HG03439 (cell line): ENCODE results near the gene GPR158.

Source experiments
- ATAC-seq: cut with Tn5 transposase; IDR thresholded peaks from one replicate; pipeline ENCODE4 v1.9.1; 2021; ENCODE audit warnings: mild to moderate bottlenecking, moderate library complexity; ENCODE audit not compliant: unreplicated experiment

GPR158 gene

DNA sequence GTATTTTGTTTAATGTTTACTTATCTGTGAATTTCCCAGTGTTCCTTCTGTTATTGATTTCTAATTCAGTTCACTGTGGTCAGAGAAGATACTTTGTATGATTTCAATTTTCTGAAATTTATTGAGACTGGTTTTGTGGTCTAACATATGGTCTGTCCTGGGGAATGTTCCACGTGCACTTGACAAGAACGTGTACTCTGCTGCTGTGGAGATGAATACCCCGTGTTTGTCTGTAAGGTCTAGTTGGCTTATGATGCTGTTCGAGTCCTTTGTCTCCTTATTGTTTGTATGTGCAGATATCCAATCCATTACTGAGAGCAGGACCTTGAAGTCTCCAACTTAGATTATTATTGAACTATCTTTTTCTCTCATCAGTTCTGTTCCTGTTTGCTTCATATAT is 387.7 kb downstream of the GPR158 start:
- ATAC-seq: no peak

DNA sequence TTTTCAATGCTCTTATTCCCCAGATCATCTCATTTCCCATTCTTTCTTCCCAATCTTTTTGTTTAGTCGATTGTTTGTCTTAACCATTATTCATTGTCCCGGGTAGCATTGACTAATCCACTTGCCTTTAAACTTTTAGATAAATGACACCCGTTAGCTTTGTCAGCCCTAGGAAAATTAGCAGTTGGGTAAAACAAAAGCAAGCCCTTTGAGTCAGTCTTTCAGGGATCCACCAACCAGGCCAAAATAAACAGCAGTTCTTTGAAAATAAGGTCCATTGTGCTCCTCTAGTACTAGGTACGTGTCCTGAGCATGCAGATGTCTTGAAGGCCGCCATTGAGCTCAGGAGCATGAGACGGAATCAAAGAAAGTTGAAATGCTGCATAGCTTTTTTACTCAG is 389.6 kb downstream of the GPR158 start:
- no peak for ATAC-seq

DNA sequence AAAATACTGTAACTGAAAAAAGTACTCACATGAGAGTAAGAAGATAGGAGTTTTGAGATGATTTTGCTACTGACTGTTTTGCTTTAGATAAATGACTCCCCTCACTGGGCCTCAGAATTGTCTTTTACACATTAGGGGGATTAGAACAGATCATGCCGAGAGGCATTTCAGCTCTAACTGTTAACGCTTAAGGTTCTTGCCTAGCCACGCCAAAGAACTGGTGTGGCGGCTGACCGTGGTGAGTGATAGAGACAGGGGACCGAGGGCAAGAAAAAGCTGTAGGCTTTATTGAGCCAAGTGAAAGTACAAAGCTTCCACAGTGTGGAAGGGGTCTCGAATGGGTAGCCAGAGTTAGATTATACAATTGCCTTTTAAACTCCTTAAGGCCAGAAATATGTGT is 390.8 kb downstream of the GPR158 start:
- no peak for ATAC-seq

DNA sequence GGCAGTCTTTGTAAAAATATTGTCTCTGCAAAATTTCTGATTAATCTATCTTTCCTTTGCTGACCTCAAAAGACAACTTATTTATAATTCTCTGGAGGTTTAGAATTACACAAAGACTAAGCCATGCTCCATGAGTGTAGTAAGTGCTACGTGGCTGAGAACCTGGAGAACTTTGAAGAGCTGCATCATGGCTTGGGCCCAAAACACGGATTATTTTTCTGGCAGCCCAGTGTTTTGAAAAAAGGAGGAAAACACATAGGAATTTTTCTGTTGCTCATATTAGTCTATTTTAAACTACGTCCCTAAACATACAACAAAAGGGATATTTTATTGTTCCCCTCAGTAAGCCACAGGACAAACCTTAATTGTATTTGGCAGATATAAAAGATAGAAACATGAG is 398.5 kb downstream of the GPR158 start:
- ATAC-seq: no peak

DNA sequence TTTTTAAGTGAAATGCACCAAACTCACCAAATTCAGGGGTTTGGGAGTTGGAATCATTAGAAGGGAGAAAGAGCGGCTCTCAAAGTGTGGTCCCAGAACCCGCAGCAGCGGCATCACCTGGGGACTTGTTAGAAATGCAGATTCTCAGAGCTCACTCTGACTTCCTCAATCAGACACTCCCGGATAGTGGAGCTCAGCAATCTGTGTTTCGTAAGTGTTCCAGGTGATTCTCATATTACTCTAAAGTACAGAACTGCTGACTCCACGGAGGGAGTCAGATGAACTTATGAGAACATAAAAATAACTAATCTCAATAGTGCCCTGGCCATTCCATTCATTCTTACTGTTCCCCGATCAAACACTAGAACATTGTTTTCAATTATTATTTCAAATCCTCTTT is 400.5 kb downstream of the GPR158 start:
- ATAC-seq: no peak

DNA sequence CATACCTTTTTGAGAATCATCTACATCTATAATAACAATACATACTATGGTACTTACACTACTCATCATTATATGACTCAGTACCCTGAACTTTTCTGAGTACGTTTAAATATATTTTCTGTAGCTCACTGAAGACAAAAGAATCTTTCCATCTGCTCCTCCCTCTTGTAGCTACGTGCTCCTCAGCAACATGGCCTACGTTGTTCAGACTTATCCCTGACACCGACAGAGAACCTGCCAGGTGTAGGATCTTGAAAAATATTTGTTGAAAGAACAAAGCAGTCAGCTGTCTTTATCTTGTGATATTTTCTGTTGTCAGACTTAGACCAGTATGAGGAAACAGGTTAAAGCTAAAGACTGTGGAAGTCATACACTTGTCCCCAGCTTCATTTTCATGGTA is 403.3 kb downstream of the GPR158 start:
- no peak for ATAC-seq

DNA sequence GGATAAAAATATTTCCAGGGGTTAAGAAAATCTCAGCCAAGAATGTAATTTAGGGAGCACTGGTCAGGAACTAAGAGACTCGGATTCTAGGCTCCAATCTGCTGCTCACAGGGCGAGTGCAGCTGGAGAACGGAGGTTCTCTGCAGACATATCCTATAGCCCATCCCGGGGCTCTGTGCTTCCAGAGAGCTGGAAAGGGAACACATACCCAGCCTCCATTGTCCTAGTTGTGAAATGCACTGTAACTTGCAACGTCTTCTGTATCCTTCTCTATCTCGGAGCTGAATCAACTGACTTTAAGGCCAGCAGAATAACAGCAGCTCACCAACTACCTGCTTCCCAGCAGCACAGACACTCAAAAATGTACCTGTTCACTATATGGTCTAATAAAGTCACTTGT is 408.2 kb downstream of the GPR158 start:
- no peak for ATAC-seq

DNA sequence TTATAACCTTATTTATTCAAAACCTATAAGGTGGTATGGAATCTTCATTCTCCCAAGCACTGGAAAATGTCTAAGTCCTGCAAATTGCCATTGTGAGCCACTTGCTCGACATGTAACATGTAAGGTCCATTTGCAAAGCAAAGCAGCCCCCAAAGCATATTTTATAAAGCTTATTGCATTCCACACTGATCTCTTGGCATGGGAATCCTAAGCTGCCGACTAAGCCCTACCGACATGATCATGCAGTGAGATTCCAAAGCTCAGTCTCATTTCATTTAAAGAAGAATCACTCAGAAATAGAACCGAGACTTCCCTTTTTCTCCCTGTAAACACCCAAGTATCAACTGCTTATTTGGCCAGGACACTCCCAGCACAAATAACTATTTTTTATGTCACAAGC is 425.9 kb downstream of the GPR158 start:
- no peak for ATAC-seq

DNA sequence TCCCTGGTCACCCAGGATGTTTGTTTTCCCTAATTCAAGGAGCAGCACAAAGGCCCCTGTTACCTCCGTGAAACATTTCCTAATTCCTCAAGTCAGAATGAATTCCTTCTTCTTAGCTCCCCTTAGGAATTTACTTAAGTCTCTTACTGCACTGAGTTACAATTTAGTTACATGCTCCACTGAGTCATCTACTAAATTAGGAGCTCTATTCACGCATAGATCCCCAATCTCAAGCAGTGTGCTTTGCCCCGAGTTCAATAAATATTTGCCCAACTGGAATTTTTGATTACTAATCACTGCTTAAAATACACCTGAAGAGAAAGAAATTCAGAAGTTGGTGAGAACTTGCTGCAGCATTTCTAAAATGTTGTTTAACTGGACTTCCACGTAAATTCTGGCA is 429.8 kb downstream of the GPR158 start:
- ATAC-seq: no peak

DNA sequence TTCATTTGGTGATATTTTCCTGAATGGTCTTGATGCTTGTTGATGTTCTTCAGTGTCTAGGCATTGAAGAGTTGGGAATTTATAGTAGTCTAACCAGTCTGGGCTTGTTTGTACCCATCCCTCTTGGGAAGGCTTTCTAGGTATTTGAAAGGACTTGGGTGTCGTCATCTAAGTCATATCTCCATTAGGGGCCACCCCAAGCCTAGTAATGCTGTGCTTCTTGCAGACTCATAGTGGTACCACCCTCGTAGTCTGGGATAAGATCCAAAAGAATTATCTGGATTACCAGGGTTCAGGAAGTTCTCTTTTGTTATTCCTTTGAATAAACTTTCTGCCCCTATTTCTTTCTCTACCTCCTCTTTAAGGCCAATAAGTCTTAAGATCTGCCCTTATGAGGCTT is 439.9 kb downstream of the GPR158 start:
- ATAC-seq: no peak

DNA sequence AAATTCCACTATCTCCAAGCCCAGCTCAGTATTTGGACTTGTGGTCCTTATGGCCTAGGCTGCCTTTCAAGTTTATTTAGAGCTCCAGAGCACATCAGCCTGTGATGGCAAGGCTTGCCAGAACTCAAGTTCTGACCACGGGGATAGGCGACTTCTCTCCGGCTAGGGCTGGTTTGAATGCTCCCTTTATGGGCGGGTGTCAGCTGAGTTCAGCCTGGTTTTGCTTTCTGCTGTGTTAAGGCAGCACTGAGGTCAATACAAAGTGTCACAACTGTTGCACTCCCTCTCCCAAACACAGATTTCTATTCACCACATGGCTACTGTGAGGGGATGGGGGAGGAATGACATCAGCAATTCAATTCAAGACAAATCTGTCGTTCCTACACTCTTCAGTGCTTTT is 441.1 kb downstream of the GPR158 start:
- no peak for ATAC-seq

DNA sequence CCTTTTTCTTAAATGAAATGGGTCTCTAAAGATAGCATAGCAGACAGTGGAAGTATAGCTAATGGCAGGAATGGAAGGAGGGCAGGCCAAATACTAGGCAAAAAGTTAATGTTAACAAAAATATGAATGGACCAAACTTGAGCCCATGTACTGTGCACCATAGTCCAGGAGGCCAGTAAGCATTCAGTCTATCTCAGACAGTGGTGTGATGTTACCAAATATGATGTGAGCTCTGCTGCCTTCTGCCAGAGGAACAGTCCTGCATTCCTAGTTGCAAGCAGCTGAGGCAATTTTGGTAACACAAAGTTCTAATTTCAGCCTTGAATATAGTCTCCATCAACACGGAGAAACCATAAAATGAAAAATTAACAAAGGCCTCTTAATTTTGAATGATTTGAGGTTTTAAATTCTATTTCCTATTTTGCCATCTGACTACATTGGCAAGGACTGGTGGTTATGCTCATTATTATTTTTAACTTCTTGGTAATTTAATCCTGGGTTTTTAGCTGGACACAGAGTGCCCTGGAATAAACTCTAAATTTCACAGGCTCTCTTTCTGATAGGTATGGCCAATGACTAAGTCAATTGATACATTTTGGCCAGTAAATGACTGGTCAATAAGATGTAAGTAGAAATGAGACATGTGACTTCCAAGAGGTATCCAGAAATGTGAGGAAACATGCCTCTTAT is 442.2 kb downstream of the GPR158 start:
- ATAC-seq: no peak

DNA sequence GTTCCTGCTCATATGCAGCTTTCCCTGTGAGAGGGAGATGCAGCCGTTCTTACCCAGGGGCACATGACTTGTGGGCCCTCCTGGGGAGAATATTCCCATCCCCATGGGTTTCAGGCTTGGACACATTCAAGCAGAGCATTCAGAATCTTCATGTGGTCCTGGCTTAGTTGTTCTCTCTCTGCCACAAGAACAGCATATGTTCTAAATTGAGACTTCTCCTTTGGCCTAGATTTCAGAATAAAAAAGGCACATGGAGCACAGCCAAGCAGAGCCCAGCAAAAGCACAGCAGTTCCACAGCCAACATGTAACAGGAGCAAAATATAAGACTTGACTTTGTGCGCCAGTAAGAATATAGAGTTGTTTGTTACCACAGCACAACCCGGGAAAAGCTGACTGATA is 452.8 kb downstream of the GPR158 start:
- ATAC-seq: no peak

DNA sequence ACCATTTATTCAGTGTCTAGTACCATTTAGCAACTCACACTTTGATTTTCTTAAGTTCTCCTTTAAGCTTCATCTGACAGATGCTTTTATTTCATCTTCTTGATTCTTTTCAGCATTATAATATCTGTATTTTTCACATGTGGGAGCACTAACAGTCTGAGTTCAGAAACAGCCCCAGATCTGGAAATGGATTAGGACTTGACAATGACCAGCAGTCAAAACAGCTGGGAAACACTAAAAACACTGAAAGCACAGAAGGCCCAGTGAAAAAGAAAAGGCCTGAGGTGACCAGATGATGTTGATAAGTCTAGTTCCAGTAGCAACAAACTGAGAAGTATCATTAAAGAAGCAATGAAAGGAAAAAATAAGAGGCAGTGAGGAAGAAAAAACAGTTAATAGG is 454.5 kb downstream of the GPR158 start:
- ATAC-seq: no peak

DNA sequence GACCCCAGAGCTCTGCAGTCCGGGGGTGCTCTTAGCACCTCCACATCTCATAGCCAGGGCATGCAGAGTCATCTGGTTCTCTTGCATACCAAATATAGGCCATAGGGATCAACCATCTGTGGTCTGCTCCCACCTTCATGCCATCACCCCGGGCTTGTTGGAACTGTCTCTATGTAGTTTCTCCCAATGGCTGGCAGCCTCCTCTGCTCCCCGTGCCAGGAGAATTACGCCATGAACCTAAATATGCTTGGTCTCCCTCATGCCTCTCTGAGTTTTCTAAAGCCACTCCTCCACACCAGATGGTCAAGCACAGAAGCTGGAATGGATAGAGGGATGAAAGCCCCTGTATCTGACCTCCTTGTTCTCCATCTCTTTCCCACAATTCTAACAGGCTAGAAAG is 456.7 kb downstream of the GPR158 start:
- ATAC-seq: no peak

DNA sequence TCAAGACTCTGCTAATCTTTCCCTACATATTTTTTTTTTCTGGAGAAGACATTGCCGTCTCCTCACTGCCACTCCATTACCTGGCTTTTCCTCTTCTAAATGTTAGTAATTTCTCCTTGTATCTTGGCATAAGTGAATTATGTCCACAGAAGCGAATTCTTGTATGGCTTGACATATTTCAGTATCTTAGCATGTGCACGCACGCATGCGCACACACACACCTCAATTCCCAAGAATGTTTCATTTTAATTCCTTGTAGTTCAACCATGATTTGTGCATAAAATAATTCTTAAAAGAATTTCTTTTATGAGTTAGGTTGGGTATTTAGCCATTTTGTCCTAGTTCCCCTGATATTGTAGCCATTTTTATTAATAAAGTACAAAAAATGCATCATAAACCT is 458.0 kb downstream of the GPR158 start:
- ATAC-seq: no peak

DNA sequence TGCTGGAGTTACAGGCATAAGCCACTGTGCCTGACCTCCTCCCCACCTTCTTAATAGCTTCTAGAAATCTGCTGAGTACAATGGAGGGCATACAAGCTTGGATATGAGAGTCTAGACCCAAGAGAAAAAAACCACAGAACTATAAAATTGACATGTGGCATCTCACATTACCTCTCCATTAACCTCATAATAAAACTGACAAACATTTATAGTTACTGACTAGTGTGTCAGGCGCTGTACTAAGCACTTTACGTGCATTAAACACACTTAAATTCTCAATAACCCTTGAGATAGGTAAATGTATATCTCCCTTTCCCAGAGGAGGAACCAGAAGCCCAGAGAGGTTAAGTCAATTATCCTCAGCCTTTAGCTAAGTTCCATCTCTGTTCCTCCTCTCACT is 458.7 kb downstream of the GPR158 start:
- ATAC-seq: no peak

DNA sequence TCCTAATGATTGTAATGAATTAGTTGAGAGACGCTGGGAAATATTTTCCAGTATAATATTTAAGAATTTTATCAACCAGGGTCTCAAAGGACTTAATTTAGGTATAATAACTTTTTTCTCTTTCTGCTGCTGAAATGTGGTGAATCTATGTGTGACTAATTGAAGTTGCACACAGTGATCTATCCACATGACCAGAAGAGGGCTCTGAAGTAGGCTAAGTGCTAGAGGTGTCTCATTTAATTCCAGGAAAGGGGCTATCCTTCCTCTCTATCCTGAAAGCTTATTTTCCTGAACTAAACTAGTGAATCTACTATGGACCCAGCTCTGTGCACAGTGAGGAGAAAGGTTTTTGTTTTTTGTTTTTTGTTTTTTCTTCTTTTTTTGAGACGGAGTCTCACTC is 464.8 kb downstream of the GPR158 start:
- no peak for ATAC-seq

DNA sequence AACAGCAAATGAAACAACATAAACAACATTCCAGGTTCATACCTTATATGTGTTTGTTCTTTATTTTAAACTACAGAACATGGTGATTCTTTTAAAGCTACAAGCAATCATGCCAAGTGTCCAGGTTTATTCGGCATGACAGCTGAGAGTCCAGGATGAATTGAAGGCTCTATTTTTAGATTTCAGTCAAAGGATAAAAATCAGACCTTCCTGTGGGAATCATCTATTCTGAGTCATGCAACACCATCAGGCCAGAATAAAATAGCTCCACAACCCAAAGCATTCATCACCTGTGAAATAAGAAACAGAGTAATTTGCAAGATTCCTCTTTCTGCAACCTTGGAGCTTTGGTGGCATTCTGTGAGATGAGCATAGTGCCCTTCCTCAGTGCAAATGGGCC is 466.8 kb downstream of the GPR158 start:
- ATAC-seq: no peak

DNA sequence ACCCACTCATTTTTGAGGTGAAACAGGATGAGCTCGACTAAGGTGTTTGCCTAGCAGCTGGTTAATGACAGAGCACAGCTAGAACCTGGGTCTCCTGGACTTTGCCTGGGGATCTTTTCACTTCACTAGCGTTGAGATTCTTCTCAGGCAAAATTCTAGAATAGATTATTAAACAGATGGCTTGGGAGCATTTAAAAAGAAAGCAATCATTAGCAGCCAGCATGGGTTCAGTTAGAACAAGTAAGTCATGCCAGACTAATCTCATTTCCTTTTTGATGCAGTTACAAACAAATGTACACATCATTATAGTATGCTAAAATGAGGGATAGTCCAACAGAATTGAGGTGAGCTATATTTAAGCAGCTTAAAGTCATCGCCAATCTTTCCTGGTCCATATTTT is 467.9 kb downstream of the GPR158 start:
- ATAC-seq: no peak

DNA sequence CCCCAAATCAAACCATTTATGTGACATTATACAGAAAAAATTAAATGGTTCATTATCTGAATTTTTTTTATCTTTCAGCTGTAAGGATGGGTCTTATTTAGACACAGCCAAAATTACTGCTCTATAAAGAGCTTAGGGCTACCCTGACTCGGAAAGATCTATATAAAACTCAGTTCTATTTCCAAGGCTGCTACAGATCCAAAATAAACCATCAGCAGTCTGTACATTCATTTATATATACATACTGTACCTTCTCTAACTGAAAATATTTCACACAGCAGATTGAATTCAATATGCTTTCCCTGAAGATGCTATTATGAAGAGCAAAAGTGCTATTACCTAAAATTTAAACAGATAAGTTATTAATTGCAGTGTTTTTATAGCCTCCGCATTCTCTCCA is 471.6 kb downstream of the GPR158 start:
- no peak for ATAC-seq

DNA sequence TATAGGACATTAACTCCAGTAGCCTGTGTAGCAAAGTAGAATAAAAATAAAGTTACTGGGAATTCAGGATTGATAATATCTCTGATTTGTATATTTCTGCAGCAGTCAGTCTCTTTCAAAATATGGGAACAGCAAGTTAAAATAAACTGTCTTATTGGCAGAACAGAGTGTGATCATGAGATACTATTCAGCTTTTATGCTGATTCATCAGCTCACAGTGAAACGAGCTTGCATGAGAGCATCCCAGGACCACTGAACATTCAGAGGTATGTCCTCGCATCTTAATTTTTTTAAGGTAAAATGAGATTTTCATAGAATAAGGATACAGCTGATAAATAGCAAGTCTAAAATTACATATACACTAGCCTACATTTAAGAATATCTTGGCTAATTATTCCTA is 476.7 kb downstream of the GPR158 start:
- no peak for ATAC-seq
